NCI-H2227 (cell line): ENCODE results near the gene CDON.

Source experiments
- DNase-seq: peaks from one replicate; lab custom pipeline; 2025; ENCODE audit not compliant: unreplicated experiment; lab: John Stamatoyannopoulos, UW

CDON gene

GRCh38 chr11:125957618-125958332, 104.9 kb downstream of the CDON start:
- no peak for DNase-seq

GRCh38 chr11:125956391-125957134, 106.1 kb downstream of the CDON start:
- no peak for DNase-seq

GRCh38 chr11:125955856-125956255, 106.8 kb downstream of the CDON start:
- DNase-seq = no peak

- no peak for DNase-seq
Observed at GRCh38 chr11:125954945-125955640, 107.6 kb downstream of the CDON start.

- DNase-seq = no peak
Observed at GRCh38 chr11:125954123-125954944, 108.3 kb downstream of the CDON start.

GRCh38 chr11:125953401-125953935, 109.2 kb downstream of the CDON start:
- DNase-seq = no peak

- no peak for DNase-seq
Observed at GRCh38 chr11:125952973-125953372, 109.7 kb downstream of the CDON start.

- no peak for DNase-seq
Observed at GRCh38 chr11:125952559-125952958, 110.1 kb downstream of the CDON start.

GRCh38 chr11:125951731-125952130, 110.9 kb downstream of the CDON start:
- no peak for DNase-seq

GRCh38 chr11:125950696-125951651, 111.7 kb downstream of the CDON start:
- DNase-seq = no peak

- DNase-seq = no peak
Observed at GRCh38 chr11:125950178-125950490, 112.5 kb downstream of the CDON start.

GRCh38 chr11:125949271-125950177, 113.1 kb downstream of the CDON start:
- DNase-seq = no peak

- no peak for DNase-seq
Observed at GRCh38 chr11:125948278-125949051, 114.2 kb downstream of the CDON start.

- DNase-seq = no peak
Observed at GRCh38 chr11:125947419-125948277, 115.0 kb downstream of the CDON start.

GRCh38 chr11:125946712-125947418, 115.8 kb downstream of the CDON start:
- no peak for DNase-seq

- no peak for DNase-seq
Observed at GRCh38 chr11:125945797-125946520, 116.7 kb downstream of the CDON start, which contains the start of gene VSIG10L2. Gene VSIG10L2 (plus strand): TSS chr11:125946044. CDS start chr11:125946056, 12 bp downstream.
